Mesothelial cell of epicardium (in vitro differentiated cells): ENCODE data around the gene CDK6. TPM values are rescaled to one million over a fixed set of nuclear protein-coding genes. Genes with fewer than 3 reads are reported as not detected.
A peak's percentile ranks its signal among the peaks of the same experiment; 100 is the strongest.

ENCODE experiments used
- DNase-seq, 2 experiments: peaks; one replicate each; pipeline ENCODE4 v3.0.0; 2021; ENCODE audit warnings: low spot score in 2 of 2; ENCODE audit not compliant: unreplicated experiment in 2 of 2
- H3K27ac Mint-ChIP-seq: 2 replicates; pipeline ENCODE4 v1.8.0; 2021; ENCODE audit warnings: mixed read lengths
- H3K27me3 Mint-ChIP-seq: 2 replicates; pipeline ENCODE4 v1.8.0; 2021; ENCODE audit warnings: low read depth, mixed read lengths
- H3K36me3 Mint-ChIP-seq: 2 replicates; pipeline ENCODE4 v1.8.0; 2021; ENCODE audit warnings: mixed read lengths
- H3K4me1 Mint-ChIP-seq: 2 replicates; pipeline ENCODE4 v1.8.0; 2021; ENCODE audit warnings: mixed read lengths
- H3K4me3 Mint-ChIP-seq: 2 replicates; pipeline ENCODE4 v1.8.0; 2021; ENCODE audit warnings: mild to moderate bottlenecking, moderate library complexity, mixed read lengths
- H3K9me3 Mint-ChIP-seq: 2 replicates; pipeline ENCODE4 v1.8.0; 2021; ENCODE audit warnings: mixed read lengths
- total RNA-seq: library from RNA; stranded (reverse); gene quantifications from 3 replicates; pipeline ENCODE4 v1.2.1, GENCODE V29; 2021
- TF ChIP-seq, protein P1 (sequence below): fragments of 200-600 bp; sonication (generic); IDR thresholded peaks from one replicate; pipeline ENCODE4 v1.5.0; 2021; ENCODE audit warnings: antibody characterized with exemption; ENCODE audit not compliant: unreplicated experiment

CDK6 gene
- total RNA-seq, 1 donor from 2014 or later: 138 TPM

DNA sequence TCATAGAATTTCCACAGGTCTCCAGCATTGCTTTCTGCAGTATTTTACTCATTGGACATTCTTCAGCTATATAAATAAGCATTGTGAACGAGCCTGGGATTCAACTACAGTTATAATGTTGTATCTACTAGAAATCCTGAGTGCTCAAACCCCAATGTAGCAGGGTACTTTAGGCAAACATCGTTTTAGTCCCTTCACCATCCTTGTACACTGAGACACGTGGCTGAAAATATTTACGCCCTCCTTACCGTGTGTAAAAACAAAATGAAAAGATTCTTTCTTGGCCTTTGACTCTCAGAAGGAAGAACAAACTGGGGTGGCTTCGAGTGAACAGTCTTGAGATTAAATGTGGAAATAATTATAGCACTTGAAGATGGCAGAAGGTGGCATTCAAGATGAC is 25.2 kb downstream of the CDK6 start:
- Mint-ChIP-seq H3K4me3 (no peak overlapping the region), H3K27me3 (no peaks in the 10 kb centered on the region), H3K27ac (peak overlapping the region; percentile 68)

DNA sequence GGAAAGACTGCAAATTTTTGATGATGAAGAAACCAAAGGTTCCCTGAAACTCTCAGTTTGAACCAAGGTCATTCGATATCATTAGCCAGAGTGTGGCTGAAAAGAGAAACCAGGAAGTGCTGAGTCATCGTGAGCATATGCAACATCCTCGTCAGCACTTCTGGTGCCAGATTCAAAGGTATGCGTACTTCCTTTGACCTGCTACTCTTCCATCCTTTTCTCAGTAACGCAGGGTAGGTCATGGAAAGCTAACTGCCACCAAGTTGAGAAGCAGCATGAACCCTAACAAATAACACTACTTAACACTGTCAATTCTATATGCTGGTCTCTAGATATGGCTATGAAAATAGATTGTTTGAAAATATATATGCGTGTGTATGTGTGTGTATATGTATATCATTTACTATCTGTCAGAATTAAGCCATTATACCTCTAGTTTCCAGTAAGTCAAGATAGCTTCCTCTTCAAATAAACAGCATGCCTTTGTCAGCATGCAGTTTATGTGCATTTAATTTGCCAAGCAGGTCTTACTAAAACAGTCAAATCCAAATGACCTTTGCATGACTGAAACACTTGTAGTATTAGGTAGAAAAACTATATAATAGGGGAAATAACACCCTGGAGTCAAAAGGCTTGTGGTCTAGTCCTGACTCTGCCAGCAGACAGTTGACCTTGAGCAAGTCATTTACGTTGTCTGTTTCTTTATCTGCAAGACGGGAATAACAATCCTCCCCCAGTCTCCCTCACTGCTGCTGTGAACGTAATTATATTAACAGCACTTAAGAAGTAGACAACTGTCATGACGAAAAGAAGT is 26.4 kb downstream of the CDK6 start:
- peak overlapping the region; percentile 91 for H3K27ac Mint-ChIP-seq
- H3K27me3 Mint-ChIP-seq: no peaks in the 10 kb centered on the region
- H3K36me3 Mint-ChIP-seq: peaks cover 13% of the 10 kb centered on the region
- peaks cover 46% of the 10 kb centered on the region for H3K4me1 Mint-ChIP-seq
- no peak overlapping the region for H3K4me3 Mint-ChIP-seq
- H3K9me3 Mint-ChIP-seq: peaks cover 2% of the 10 kb centered on the region
- TF ChIP-seq, protein P1, sequence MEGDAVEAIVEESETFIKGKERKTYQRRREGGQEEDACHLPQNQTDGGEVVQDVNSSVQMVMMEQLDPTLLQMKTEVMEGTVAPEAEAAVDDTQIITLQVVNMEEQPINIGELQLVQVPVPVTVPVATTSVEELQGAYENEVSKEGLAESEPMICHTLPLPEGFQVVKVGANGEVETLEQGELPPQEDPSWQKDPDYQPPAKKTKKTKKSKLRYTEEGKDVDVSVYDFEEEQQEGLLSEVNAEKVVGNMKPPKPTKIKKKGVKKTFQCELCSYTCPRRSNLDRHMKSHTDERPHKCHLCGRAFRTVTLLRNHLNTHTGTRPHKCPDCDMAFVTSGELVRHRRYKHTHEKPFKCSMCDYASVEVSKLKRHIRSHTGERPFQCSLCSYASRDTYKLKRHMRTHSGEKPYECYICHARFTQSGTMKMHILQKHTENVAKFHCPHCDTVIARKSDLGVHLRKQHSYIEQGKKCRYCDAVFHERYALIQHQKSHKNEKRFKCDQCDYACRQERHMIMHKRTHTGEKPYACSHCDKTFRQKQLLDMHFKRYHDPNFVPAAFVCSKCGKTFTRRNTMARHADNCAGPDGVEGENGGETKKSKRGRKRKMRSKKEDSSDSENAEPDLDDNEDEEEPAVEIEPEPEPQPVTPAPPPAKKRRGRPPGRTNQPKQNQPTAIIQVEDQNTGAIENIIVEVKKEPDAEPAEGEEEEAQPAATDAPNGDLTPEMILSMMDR: no peak
- DNase-seq: no peak

More for the DNA sequence above, 25.2 kb downstream of the CDK6 start:
- peaks cover 14% of the 10 kb centered on the region for H3K9me3 Mint-ChIP-seq
- no peak for DNase-seq
- H3K36me3 Mint-ChIP-seq: peaks cover 22% of the 10 kb centered on the region
- TF ChIP-seq, protein P1: no peak
- peaks cover 46% of the 10 kb centered on the region for H3K4me1 Mint-ChIP-seq

DNA sequence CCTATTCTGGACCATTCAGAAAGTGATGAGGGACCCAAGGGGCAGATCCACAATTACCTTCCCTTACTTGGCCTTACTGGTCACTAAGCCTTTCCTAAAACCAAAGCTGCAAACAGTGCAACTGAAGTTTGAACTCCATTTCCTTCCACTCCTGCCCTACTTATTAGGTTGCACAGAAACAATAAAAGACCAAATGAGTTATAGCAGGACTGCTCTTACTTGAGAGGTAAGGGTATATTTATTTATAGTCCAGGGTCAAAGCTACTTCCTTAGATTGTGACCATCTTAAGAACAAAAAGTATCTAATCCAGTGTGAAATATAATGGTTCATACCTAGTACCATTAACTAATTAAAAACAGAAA is 27.0 kb downstream of the CDK6 start:
- no peaks in the 10 kb centered on the region for H3K9me3 Mint-ChIP-seq
- peaks cover 11% of the 10 kb centered on the region for H3K36me3 Mint-ChIP-seq
- no peaks in the 10 kb centered on the region for H3K27me3 Mint-ChIP-seq
- no peak for DNase-seq
- H3K4me1 Mint-ChIP-seq: peaks cover 46% of the 10 kb centered on the region
- TF ChIP-seq, protein P1: no peak
- H3K4me3 Mint-ChIP-seq: no peak overlapping the region
- peak overlapping the region; percentile 91 for H3K27ac Mint-ChIP-seq

DNA sequence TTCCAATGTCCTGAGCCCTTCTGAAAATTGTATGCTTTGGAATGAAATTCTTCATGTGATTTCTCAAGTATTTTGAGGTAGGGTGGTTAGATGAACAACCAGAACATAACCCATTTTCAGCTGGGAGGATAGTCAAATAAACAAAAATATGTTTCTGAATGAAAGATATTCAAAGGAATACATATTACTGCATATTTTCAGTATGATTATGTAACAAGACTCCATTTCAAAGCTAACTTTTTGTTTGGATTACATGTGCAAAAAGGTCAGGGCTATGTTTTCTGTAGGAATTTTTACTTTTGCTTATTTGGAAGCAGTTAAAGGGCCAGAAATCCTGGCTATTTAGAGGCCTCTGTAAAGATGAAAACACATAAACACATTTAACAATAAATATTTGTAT is 27.7 kb downstream of the CDK6 start:
- Mint-ChIP-seq H3K27me3 (no peaks in the 10 kb centered on the region), H3K4me3 (no peak overlapping the region), H3K9me3 (no peaks in the 10 kb centered on the region), H3K4me1 (peaks cover 39% of the 10 kb centered on the region), H3K27ac (peak overlapping the region; percentile 86), H3K36me3 (peaks cover 11% of the 10 kb centered on the region)
- no peak for DNase-seq
- TF ChIP-seq, protein P1: no peak

DNA sequence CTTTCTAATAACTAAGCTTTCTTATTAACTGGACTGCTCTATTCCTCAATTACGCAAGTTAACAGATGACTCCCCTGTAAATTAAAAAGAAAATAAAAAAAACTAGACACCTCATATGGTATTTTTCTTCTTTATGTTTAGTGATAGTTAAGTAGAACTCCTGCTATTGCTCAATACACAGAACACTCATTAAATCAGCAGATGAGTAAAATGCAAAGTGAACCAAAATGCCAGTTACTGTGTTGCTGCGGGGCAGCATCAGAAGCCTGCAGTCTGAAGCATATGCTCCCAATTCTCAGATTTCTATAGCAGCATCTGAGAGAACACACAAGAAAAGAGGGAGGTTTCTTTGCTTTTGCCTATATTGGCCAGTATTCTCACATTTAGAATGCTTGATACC is 28.4 kb downstream of the CDK6 start:
- no peak overlapping the region for H3K4me3 Mint-ChIP-seq
- peaks cover 17% of the 10 kb centered on the region for H3K36me3 Mint-ChIP-seq
- TF ChIP-seq, protein P1: no peak
- peak overlapping the region; percentile 58 for H3K27ac Mint-ChIP-seq
- H3K4me1 Mint-ChIP-seq: peaks cover 33% of the 10 kb centered on the region
- no peaks in the 10 kb centered on the region for H3K27me3 Mint-ChIP-seq
- no peaks in the 10 kb centered on the region for H3K9me3 Mint-ChIP-seq
- no peak for DNase-seq
